ENCODE data around the gene RCC1. TPM values are rescaled to one million over a fixed set of nuclear protein-coding genes. Genes with fewer than 3 reads are reported as not detected.

RCC1 gene
- total RNA-seq, 4 donors from 2014 or later, result 14.7 to 18.3 (median 15.2) TPM

- WGBS, 2 donors, result 50 to 71% methylated on average over 1 of the region's 1 CpG
- intact Hi-C loops (cut with DNase I; ENCODE audit: low total_unique reads), result no loop called here
These were observed 71.3 kb downstream of the RCC1 start for GRCh38 chr1:28577052-28577678.

GRCh38 chr1:28577738-28578536, 72.1 kb downstream of the RCC1 start:
- intact Hi-C loops (cut with DNase I; ENCODE audit: low total_unique reads), result no loop called here

More at GRCh38 chr1:28577052-28577678, 71.3 kb downstream of the RCC1 start:
- TF ChIP-seq POLR2A (IDR thresholded peaks at IDR 0.05) (no peak), CTCF (IDR thresholded peaks at IDR 0.05) (no peak)
- no peak for DNase-seq (ENCODE audit: low spot score in 2 of 2)
- no peak overlapping the region for H3K4me3 ChIP-seq (ENCODE audit: low read depth, poor library complexity, severe bottlenecking)

GRCh38 chr1:28578696-28579218, 72.9 kb downstream of the RCC1 start:
- 68 to 70% methylated on average over 6 of the region's 6 CpGs for WGBS, 2 donors
- DNase-seq (ENCODE audit: low spot score in 2 of 2), result no peak
- H3K4me3 ChIP-seq (ENCODE audit: low read depth, poor library complexity, severe bottlenecking), result no peak overlapping the region
- intact Hi-C loops (cut with DNase I; ENCODE audit: low total_unique reads), result no loop called here
- TF ChIP-seq POLR2A (IDR thresholded peaks at IDR 0.05) (no peak), CTCF (IDR thresholded peaks at IDR 0.05) (no peak)

More at GRCh38 chr1:28577738-28578536, 72.1 kb downstream of the RCC1 start:
- H3K4me3 ChIP-seq (ENCODE audit: low read depth, poor library complexity, severe bottlenecking), result no peak overlapping the region
- no peak for DNase-seq (ENCODE audit: low spot score in 2 of 2)
- 66 to 68% methylated on average over 6 of the region's 6 CpGs for WGBS, 2 donors
- TF ChIP-seq CTCF (IDR thresholded peaks at IDR 0.05) (no peak), POLR2A (IDR thresholded peaks at IDR 0.05) (no peak)

- no peak for DNase-seq (ENCODE audit: low spot score in 2 of 2)
- WGBS, 2 donors, result 88 to 92% methylated on average over 1 of the region's 1 CpG
- TF ChIP-seq POLR2A (IDR thresholded peaks at IDR 0.05), result no peak
- TF ChIP-seq CTCF (IDR thresholded peaks at IDR 0.05), result no peak
- intact Hi-C loops (cut with DNase I; ENCODE audit: low total_unique reads), result no loop called here
- no peak overlapping the region for H3K4me3 ChIP-seq (ENCODE audit: low read depth, poor library complexity, severe bottlenecking)
These were observed 73.6 kb downstream of the RCC1 start for GRCh38 chr1:28579401-28579800.

- 1 to 2% methylated on average over 15 to 24 of the region's 26 CpGs for WGBS, 2 donors
- intact Hi-C loops (cut with DNase I; ENCODE audit: low total_unique reads), result no loop called here
- TF ChIP-seq POLR2A (IDR thresholded peaks at IDR 0.05) (no peak), CTCF (IDR thresholded peaks at IDR 0.05) (no peak)
- DNase-seq (ENCODE audit: low spot score in 2 of 2), result peak; percentile 35 to 86
- H3K4me3 ChIP-seq (ENCODE audit: low read depth, poor library complexity, severe bottlenecking), result peak overlapping the region; percentile 95
These were observed 75.1 kb downstream of the RCC1 start for GRCh38 chr1:28580722-28581530.
